ENCODE results near the gene EFCC1. TPM values are rescaled to one million over a fixed set of nuclear protein-coding genes. Genes with fewer than 3 reads are reported as not detected.

Gene EFCC1
- total RNA-seq, 2 experiments from 2014 or later: 0.14 to 0.23 TPM

DNA sequence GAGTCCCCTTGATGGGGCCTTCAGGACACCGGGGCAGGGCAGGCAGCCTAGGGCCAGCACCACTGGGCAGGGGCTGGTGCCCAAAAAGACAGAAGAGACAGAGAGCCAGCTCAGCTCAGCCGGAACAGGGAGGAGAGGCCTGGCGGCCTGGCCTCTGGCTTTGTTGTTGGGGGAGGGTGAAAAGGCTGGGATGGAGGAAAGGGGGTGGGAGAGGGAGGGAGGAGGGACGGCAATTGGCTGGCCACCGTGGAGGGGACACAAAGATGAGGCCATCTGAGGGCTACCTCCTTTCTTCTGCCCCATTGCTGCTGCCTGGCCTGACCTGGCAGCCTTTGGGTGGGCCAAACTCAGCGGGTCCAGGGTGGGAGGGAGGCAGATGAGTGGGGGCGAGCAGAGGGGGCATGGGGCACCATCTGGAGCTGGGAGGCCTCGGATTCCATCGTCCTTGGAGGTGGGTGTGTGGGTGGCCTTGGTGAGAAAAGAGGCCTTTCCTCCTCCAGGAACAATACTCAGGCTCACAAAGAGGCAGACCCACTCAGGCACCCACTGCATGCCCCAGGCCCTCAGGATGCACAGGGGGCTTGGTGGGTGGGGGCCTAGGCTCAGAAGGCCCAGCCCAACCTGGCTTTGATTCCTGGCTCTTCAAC lies 9.3 kb downstream of the EFCC1 start:
- H3K36me3 Mint-ChIP-seq: no peaks in the 10 kb centered on the region
- no peaks in the 10 kb centered on the region for H3K9me3 Mint-ChIP-seq
- H3K4me1 Mint-ChIP-seq: peaks cover 16% of the 10 kb centered on the region
- ATAC-seq (ENCODE audit: low read depth) (no peak), DNase-seq (no peak)
- peaks cover 2% of the 10 kb centered on the region for H3K27me3 Mint-ChIP-seq
- no peak overlapping the region for H3K4me3 Mint-ChIP-seq
- POLR2A ChIA-PET: interaction anchor here (2.0 kb wide), 1 partner anchor 17 kb away, joined by 8 read pairs; no protein-coding TSS in a partner anchor
- peak overlapping the region; percentile 12 for H3K27ac Mint-ChIP-seq

DNA sequence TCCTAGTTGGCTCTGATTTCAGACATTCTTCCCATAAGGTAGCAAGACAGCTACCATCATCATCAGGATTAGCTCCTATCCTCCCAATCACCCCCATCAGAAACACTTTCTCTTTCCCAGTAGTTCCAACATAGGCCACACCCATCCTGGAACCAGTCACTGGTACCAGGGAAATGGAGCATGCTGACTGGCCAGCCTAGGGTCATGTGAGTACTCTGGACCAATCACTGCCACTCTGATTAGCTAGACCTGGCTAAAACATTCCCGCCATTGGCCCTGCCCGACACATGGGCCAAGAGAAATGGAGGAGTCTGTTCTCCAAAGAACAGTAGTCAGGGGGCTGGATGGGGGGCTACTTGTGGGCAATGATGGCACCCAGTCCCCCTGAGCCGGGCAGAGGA lies 12.4 kb downstream of the EFCC1 start:
- Mint-ChIP-seq H3K4me3 (no peak overlapping the region), H3K27ac (peak overlapping the region; percentile 11), H3K27me3 (no peaks in the 10 kb centered on the region), H3K9me3 (no peaks in the 10 kb centered on the region), H3K36me3 (no peaks in the 10 kb centered on the region), H3K4me1 (peaks cover 26% of the 10 kb centered on the region)
- ATAC-seq (ENCODE audit: low read depth): no peak
- DNase-seq: no peak
- POLR2A ChIA-PET: interaction anchor here (0.5 to 4.6 kb wide), 4 partner anchors 13 to 302 kb away, joined by 3 to 87 read pairs (median 41); partner anchors contain the start of gene RAB43

DNA sequence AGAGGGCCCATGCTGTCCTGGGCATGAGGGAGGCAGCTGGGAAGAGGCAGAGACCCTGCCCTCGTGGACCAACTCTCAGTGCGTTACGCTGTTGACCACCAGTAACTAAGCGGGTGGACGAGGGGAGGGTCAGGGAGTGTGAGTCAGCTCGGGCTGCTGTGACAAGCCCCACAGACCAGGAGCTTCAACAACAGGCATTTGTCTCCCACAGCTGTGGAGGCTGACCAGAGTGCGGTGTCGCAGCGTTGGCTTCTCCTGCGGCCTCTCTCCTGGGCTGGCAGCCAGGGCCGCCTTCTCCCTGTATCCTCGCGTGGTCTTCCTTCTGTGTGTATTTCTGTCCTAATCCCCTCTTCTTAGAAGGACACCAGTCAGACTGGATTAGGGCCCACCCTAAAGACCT lies 13.0 kb downstream of the EFCC1 start:
- H3K27me3 Mint-ChIP-seq: no peaks in the 10 kb centered on the region
- peak overlapping the region; percentile 90 for H3K27ac Mint-ChIP-seq
- H3K4me3 Mint-ChIP-seq: no peak overlapping the region
- H3K36me3 Mint-ChIP-seq: no peaks in the 10 kb centered on the region
- DNase-seq (no peak), ATAC-seq (ENCODE audit: low read depth) (no peak)
- POLR2A ChIA-PET: interaction anchor here (1.1 to 4.6 kb wide), 7 partner anchors 13 to 301 kb away, joined by 3 to 87 read pairs (median 14); partner anchors contain the start of genes CFAP92, CNBP and RAB43
- peaks cover 28% of the 10 kb centered on the region for H3K4me1 Mint-ChIP-seq
- no peaks in the 10 kb centered on the region for H3K9me3 Mint-ChIP-seq

DNA sequence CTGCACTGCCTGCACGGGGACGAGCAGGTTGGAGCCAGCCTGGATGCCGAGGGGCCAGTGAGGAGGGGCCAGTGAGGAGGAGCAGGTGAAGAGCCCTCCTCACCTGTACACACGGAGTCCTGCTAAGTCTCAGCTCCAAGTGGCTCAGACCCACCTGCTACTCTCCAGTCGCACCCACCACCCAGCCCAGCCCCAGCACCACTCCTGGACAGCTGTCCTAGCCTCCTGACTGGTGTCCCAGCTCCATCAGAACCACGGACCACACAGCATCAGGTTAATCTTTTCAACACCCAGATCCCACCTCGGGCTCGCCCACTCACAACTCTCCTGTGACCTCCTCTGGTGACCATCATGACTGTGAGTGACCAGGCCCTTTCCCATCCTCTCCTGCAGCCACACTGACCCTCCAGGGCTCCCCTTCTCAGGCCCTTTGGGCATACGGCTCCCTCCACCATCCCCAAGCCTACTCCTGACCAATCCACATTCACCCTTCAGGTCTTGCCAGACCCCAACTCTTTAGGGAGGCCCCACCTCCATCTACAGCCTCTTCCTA lies 13.8 kb downstream of the EFCC1 start:
- H3K4me1 Mint-ChIP-seq: peaks cover 28% of the 10 kb centered on the region
- POLR2A ChIA-PET: interaction anchor here (0.6 to 4.6 kb wide), 12 partner anchors 10 to 425 kb away, joined by 3 to 87 read pairs (median 14); partner anchors contain the start of genes CFAP92, CNBP, COPG1 and IFT122
- ATAC-seq (ENCODE audit: low read depth): no peak
- H3K36me3 Mint-ChIP-seq: no peaks in the 10 kb centered on the region
- H3K4me3 Mint-ChIP-seq: peak overlapping the region; percentile 32
- peak overlapping the region; percentile 90 for H3K27ac Mint-ChIP-seq
- DNase-seq: no peak
- H3K27me3 Mint-ChIP-seq: no peaks in the 10 kb centered on the region
- no peaks in the 10 kb centered on the region for H3K9me3 Mint-ChIP-seq

DNA sequence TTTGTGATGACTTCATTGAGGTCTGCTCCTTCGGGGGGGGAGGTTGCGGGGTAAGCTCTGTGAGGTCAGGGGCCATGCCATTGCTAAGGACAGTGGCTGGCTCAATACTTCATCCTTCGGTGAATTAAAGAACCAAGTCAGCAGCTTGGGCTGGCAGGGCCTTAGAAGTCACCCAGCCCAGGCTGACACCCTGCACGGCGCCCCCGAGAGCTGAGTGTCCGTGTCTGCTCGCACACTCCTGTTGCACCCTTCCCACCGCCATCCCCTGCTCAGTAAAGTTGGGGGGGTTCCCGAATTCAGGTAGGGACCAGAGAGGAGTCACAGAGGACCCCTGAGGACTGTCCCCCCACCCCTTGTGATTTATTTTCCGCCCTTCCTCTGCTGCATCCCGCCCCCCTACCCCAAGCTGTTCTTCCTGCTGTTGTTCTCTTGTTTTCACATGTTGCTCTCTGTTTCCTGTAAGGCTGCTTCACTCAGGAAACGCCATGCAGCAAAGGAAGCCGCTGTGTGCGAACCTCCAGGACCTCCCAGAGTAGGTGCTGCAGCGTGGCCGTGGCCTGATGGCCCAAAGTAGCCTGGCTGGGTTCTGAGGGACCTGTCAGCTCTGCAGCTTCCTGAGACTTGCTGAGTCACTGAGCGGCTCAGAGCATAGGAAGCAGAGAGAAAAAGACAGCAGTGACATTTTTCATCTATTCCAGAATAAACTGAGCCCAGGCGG lies 14.4 kb downstream of the EFCC1 start:
- ATAC-seq (ENCODE audit: low read depth): peak; percentile 64
- DNase-seq: peak; percentile 64
- Mint-ChIP-seq H3K27ac (peak overlapping the region; percentile 90), H3K27me3 (no peaks in the 10 kb centered on the region), H3K4me3 (peak overlapping the region; percentile 61), H3K4me1 (peaks cover 29% of the 10 kb centered on the region), H3K36me3 (no peaks in the 10 kb centered on the region), H3K9me3 (no peaks in the 10 kb centered on the region)
- POLR2A ChIA-PET: interaction anchor here (0.6 to 4.6 kb wide), 21 partner anchors 11 to 424 kb away, joined by 3 to 87 read pairs (median 9); partner anchors contain the start of genes CFAP92, CNBP, COPG1 and IFT122

DNA sequence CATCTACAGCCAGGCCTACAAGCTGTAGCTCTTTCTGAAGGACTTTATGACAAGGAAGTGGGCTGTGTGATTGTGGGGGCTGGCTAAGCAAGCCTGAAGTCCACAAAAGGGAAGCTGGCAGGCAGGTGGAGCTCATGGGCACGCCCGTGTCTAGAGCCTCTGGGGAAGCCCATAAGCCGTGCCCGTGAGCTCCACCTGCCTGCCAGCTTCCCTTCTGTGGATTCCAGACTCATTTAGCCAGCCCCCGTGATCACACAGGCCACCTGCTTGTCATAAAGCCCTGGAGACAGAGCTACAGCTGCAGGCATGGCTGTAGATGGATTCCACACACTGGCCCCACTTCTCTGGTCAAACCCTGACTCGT lies 15.2 kb downstream of the EFCC1 start:
- DNase-seq: peak; percentile 68
- H3K27me3 Mint-ChIP-seq: no peaks in the 10 kb centered on the region
- peaks cover 29% of the 10 kb centered on the region for H3K4me1 Mint-ChIP-seq
- H3K4me3 Mint-ChIP-seq: peak overlapping the region; percentile 61
- H3K9me3 Mint-ChIP-seq: no peaks in the 10 kb centered on the region
- H3K36me3 Mint-ChIP-seq: no peaks in the 10 kb centered on the region
- POLR2A ChIA-PET: interaction anchor here (0.6 to 4.6 kb wide), 20 partner anchors 10 to 302 kb away, joined by 3 to 87 read pairs (median 9); partner anchors contain the start of genes CFAP92, CNBP, COPG1 and RAB43
- peak overlapping the region; percentile 90 for H3K27ac Mint-ChIP-seq
- ATAC-seq (ENCODE audit: low read depth): peak; percentile 91

DNA sequence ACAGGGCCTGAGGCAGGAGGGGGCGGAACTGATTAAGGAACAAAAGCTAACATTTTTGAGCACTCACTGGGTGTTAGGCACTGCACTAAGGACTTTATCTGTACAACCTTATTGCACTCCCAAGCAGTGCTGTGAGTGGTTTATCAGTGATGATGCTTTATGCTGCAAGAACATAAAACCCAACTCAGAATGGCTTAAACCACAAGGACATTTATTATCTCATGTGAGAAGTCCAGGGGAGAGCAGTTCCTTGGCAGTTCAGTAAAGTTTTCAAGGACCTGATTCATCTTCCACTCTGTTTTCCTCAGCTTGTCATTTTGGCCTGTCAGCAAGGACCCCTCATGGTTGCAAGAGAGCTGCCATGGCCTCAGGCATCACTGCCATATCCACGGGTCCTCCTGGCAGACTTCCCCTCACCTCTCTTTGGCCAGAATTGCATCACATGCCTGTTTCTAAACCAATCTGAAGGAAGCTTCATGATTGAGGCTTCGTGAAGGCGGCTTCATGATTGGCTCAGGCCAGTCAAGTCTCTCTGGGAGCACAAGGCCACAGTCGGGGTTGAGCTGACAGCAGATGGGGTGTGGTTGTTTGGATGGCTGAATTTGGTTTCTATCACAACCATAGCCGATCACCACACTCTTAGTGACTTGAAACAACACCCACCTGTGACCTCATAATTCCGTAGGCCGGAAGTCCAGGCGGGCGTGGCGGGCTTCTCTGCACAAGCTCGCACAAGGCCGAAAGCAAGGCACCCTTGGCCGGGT lies 15.8 kb downstream of the EFCC1 start:
- Mint-ChIP-seq H3K4me3 (peak overlapping the region; percentile 61), H3K36me3 (no peaks in the 10 kb centered on the region), H3K27me3 (no peaks in the 10 kb centered on the region), H3K27ac (peak overlapping the region; percentile 90), H3K9me3 (no peaks in the 10 kb centered on the region), H3K4me1 (peaks cover 29% of the 10 kb centered on the region)
- DNase-seq (no peak), ATAC-seq (ENCODE audit: low read depth) (peak; percentile 9)
- POLR2A ChIA-PET: interaction anchor here (0.8 to 4.6 kb wide), 18 partner anchors 10 to 298 kb away, joined by 3 to 87 read pairs (median 10); partner anchors contain the start of genes CFAP92, CNBP, COPG1 and RAB43

DNA sequence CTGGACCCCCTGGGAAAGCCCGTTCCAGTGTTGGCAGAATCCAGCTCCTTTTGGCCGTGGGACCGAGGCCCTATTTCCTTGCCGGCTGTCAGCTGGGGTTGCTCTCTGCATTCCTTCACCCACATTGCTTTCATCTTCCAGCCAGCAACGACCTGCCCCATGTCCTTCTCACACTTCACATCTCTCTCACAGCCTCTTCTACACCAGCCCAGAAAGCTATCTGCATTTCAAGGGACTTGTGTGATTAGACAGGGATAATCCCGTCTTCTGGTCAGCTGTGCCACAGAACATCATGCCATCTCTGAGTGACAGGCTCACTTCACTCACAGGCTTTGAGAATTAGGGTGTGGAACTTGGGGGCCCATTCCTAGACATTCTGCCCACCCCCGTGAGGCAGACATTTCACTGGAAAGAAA lies 16.4 kb downstream of the EFCC1 start:
- no peaks in the 10 kb centered on the region for H3K36me3 Mint-ChIP-seq
- ATAC-seq (ENCODE audit: low read depth) (no peak), DNase-seq (no peak)
- H3K4me1 Mint-ChIP-seq: peaks cover 34% of the 10 kb centered on the region
- no peaks in the 10 kb centered on the region for H3K27me3 Mint-ChIP-seq
- no peaks in the 10 kb centered on the region for H3K9me3 Mint-ChIP-seq
- H3K27ac Mint-ChIP-seq: peak overlapping the region; percentile 82
- POLR2A ChIA-PET: interaction anchor here (1.3 to 4.6 kb wide), 8 partner anchors 9 to 298 kb away, joined by 3 to 87 read pairs (median 21); partner anchors contain the start of genes CFAP92, COPG1 and RAB43
- H3K4me3 Mint-ChIP-seq: peak overlapping the region; percentile 15

DNA sequence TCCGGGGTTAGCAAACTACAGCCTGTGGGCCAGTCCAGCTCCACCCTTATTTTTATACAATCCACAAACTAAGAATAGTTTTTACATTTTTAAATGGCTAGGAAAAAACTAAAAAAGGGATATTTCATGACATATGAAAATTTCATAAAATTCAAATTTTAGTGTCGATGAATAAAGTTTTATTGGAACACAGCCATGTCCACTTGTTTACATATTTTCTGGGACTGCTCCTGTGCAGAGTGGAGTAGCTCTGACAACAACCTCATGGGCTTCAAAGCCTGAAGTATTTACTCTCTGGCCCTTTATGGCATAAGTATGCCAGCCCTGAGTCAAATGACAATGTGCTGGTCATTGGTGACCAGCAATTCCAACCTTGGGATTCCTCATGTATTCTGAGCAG lies 17.2 kb downstream of the EFCC1 start:
- Mint-ChIP-seq H3K27me3 (no peaks in the 10 kb centered on the region), H3K27ac (no peak overlapping the region), H3K4me1 (peaks cover 36% of the 10 kb centered on the region), H3K36me3 (no peaks in the 10 kb centered on the region), H3K4me3 (no peak overlapping the region), H3K9me3 (no peaks in the 10 kb centered on the region)
- ATAC-seq (ENCODE audit: low read depth) (no peak), DNase-seq (peak; percentile 22)
- POLR2A ChIA-PET: interaction anchor here (3.8 to 4.6 kb wide), 2 partner anchors 8 to 13 kb away, joined by 53 to 87 read pairs; no protein-coding TSS in a partner anchor

DNA sequence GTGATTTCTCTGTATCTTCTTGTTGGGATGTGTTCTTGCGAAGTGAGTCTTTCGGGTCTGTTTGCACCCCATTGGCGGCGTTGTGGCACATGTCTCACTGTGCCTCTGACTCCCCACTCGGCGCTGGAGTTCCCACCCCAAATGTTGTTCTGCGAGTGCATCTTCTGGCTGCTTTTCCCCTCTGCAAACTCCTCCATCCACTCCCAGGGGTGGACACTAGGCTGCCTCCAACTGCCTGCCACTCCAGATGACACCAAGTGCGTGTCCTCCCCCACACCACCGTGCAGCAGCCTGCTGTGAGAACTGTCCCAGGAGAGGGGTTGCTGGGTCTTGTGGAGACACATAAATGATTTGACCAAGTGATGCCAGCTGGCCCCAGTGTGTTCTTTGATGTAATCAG lies 17.6 kb downstream of the EFCC1 start:
- ATAC-seq (ENCODE audit: low read depth) (no peak), DNase-seq (no peak)
- Mint-ChIP-seq H3K27ac (peak overlapping the region; percentile 24), H3K36me3 (no peaks in the 10 kb centered on the region), H3K27me3 (no peaks in the 10 kb centered on the region), H3K9me3 (no peaks in the 10 kb centered on the region), H3K4me1 (peaks cover 32% of the 10 kb centered on the region), H3K4me3 (no peak overlapping the region)
- POLR2A ChIA-PET: no interaction called here

DNA sequence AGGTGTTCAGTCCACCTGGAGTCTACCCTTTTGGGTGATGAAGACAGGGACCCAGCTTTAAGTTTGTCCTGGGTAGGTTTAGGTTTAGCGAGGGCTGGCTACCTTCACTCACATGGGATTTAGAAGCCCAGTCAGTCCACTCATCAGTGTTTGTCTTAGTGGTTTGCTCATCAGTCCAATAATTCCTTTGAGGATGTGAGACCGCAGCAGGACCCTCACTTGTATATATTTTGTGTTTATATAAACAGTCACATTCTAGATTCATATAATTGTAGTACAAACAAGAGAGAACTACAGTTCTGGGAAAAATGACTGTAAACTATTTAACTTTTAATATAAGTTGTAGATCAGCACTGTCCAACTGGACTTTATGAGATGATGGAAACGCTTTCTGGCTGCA lies 18.2 kb downstream of the EFCC1 start:
- H3K27ac Mint-ChIP-seq: no peak overlapping the region
- peaks cover 32% of the 10 kb centered on the region for H3K4me1 Mint-ChIP-seq

DNA sequence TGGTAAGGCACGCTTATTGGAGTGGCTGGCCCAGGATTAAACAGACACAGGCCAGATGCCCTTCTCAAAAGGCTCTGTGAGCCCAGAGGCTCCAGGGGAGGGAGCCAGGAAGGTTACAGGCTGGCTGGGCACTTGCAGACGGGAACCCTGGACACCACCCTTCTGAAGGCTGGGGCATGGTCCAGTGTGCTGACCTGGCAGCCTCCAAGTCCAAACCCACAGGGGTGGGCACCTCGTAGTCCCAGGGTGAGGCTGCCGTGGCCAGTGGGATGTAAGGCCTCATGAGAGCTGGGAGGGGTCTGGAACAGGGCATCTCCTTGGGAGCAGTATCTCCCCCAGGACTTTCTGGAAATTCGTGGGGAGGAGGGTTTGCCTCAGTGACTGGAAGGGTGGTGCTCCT lies 19.6 kb downstream of the EFCC1 start:
- no peaks in the 10 kb centered on the region for H3K9me3 Mint-ChIP-seq
- DNase-seq (no peak), ATAC-seq (ENCODE audit: low read depth) (no peak)
- no peaks in the 10 kb centered on the region for H3K27me3 Mint-ChIP-seq
- no peak overlapping the region for H3K4me3 Mint-ChIP-seq
- peaks cover 24% of the 10 kb centered on the region for H3K4me1 Mint-ChIP-seq
- no peaks in the 10 kb centered on the region for H3K36me3 Mint-ChIP-seq
- POLR2A ChIA-PET: no interaction called here
- H3K27ac Mint-ChIP-seq: no peak overlapping the region

More for the DNA sequence above, 18.2 kb downstream of the EFCC1 start:
- ATAC-seq (ENCODE audit: low read depth) (no peak), DNase-seq (no peak)
- Mint-ChIP-seq H3K27me3 (no peaks in the 10 kb centered on the region), H3K36me3 (no peaks in the 10 kb centered on the region), H3K4me3 (no peak overlapping the region), H3K9me3 (no peaks in the 10 kb centered on the region)
- POLR2A ChIA-PET: no interaction called here
